Fibroblast of skin of scalp (primary cell): ENCODE data around the gene PGLYRP3.

Experiments used
- DNase-seq: peaks from one replicate; pipeline ENCODE4 v3.0.0-alpha.2; 2013

The PGLYRP3 gene

GRCh38 chr1:153259387-153259786, 53.4 kb downstream of the PGLYRP3 start, which contains the start of gene LORICRIN:
Gene LORICRIN (plus strand): TSS chr1:153259687. CDS start chr1:153260950, 1,263 bp downstream.
- no peak for DNase-seq

- DNase-seq, result no peak
Observed at GRCh38 chr1:153253693-153254092, 59.1 kb downstream of the PGLYRP3 start.

GRCh38 chr1:153253076-153253475, 59.7 kb downstream of the PGLYRP3 start:
- DNase-seq, result no peak

GRCh38 chr1:153251988-153252387, 60.8 kb downstream of the PGLYRP3 start:
- DNase-seq, result no peak

- no peak for DNase-seq
Observed at GRCh38 chr1:153251562-153251961, 61.2 kb downstream of the PGLYRP3 start.

- no peak for DNase-seq
Observed at GRCh38 chr1:153251087-153251486, 61.7 kb downstream of the PGLYRP3 start.

GRCh38 chr1:153250166-153250565, 62.6 kb downstream of the PGLYRP3 start:
- DNase-seq, result no peak

- no peak for DNase-seq
Observed at GRCh38 chr1:153248176-153248879, 64.4 kb downstream of the PGLYRP3 start.
